Activated CD4-positive, alpha-beta T cell treated with anti-CD3 and anti-CD28 coated beads for 36 hours (primary cell): ENCODE results near the gene PTH1R. TPM values are rescaled to one million over a fixed set of nuclear protein-coding genes. Genes with fewer than 3 reads are reported as not detected.

ENCODE experiments used
- ATAC-seq: fragments of 200-7000 bp; cut with Tn5 transposase; one replicate; pipeline ENCODE4 v1.10.0; 2021; ENCODE audit warnings: mild to moderate bottlenecking, moderate library complexity
- CTCF ChIA-PET: fragments of 350-600 bp; sonication (Branson Sonifier 250); formaldehyde crosslinking; loops from one replicate; lab custom pipeline; 2021; ENCODE audit warnings: antibody characterized with exemption; lab: Charles Lee
- POLR2A ChIA-PET: fragments of 350-600 bp; sonication (Branson Sonifier 250); formaldehyde crosslinking; loops from one replicate; lab custom pipeline; 2021; ENCODE audit warnings: antibody characterized with exemption, inconsistent platforms; lab: Charles Lee
- DNase-seq: peaks from one replicate; pipeline ENCODE4 v3.0.0-alpha.2; 2020
- H3K27ac Mint-ChIP-seq: one replicate; pipeline ENCODE4 v1.8.0; 2021; ENCODE audit warnings: mixed read lengths
- H3K27me3 Mint-ChIP-seq: one replicate; pipeline ENCODE4 v1.8.0; 2021; ENCODE audit warnings: mixed read lengths
- H3K36me3 Mint-ChIP-seq: one replicate; pipeline ENCODE4 v1.8.0; 2021; ENCODE audit warnings: low read depth, mixed read lengths
- H3K4me1 Mint-ChIP-seq: one replicate; pipeline ENCODE4 v1.8.0; 2021; ENCODE audit warnings: mixed read lengths
- H3K4me3 Mint-ChIP-seq: one replicate; pipeline ENCODE4 v1.8.0; 2021; ENCODE audit warnings: mild to moderate bottlenecking, moderate library complexity, mixed read lengths
- H3K9me3 Mint-ChIP-seq: one replicate; pipeline ENCODE4 v1.8.0; 2021; ENCODE audit warnings: low read depth, mixed read lengths
- intact Hi-C, 2 experiments: fragments of 100-400 bp; cut with DNase I in 1 of 2; cut with micrococcal nuclease in 1 of 2; formaldehyde crosslinking; loops; one replicate each; pipeline versions ENCODE4 v1.14.2 to v1.15.1; 2022 to 2024; cut with DNase I, micrococcal nuclease
- total RNA-seq, 2 experiments: library from RNA; stranded (reverse); gene quantifications; one replicate each; pipeline ENCODE4 v1.2.3, GENCODE V29; 2021

Gene PTH1R
- total RNA-seq, 2 experiments from 2014 or later: not detected

DNA sequence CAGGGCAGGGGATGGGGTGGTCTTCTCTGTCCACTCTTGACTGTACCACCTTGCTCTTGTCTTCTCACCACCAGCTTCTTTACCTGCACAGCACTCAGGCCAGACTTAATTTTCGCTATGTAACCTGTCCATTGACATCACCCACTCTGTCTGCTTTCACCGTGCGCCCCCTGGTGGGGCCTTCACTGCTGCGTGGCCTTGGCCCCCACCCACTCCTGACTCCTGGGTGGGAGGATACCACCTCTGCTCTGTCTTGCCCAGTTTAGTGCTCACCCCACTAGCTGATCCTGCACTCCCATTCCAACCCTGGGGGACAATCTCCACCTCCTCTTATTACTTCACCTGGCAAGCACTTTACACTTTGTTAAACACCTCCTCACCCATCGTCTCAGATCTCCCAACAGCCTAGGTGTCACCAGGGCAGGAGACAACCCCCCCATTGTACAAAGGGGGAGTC, 17.7 kb downstream of the PTH1R start:
- ATAC-seq (peak; percentile 74), DNase-seq (peak; percentile 86)
- H3K4me1 Mint-ChIP-seq: peaks cover 4% of the 10 kb centered on the region
- H3K36me3 Mint-ChIP-seq: no peaks in the 10 kb centered on the region
- H3K4me3 Mint-ChIP-seq: no peak overlapping the region
- H3K9me3 Mint-ChIP-seq: no peaks in the 10 kb centered on the region
- peaks cover 35% of the 10 kb centered on the region for H3K27me3 Mint-ChIP-seq
- ChIA-PET CTCF (interaction anchor here (0.6 to 2.2 kb wide), 14 partner anchors 9 to 1634 kb away, joined by 3 to 12 read pairs (median 4); no protein-coding TSS in a partner anchor), POLR2A (no interaction called here)
- intact Hi-C loops: loop anchor here (1.0 kb wide), 3 partner anchors 29 to 190 kb away; no protein-coding TSS in a partner anchor
- H3K27ac Mint-ChIP-seq: no peak overlapping the region

DNA sequence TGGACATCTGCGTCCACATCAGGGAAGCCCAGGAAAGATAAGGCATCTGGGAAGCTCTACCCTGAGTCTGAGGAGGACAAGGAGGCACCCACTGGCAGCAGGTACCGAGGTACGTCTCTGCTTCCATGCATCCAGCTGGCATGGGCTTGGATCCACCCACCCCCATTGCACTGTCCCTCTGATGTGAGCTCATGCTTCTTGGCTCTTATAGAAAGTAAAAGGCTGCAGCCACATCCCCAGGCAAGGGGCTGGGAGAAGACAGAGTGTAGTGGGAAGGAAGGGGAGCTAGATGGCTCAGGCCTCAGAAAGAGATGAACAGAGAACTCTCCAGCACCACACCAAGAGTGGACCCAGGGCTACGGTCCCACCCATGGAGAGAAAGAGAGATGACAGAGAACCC, 18.2 kb downstream of the PTH1R start:
- intact Hi-C loops: loop anchor here (1.0 kb wide), 3 partner anchors 29 to 190 kb away; no protein-coding TSS in a partner anchor
- H3K27me3 Mint-ChIP-seq: peaks cover 33% of the 10 kb centered on the region
- H3K4me1 Mint-ChIP-seq: peaks cover 4% of the 10 kb centered on the region
- no peak overlapping the region for H3K27ac Mint-ChIP-seq
- ATAC-seq (no peak), DNase-seq (no peak)
- no peaks in the 10 kb centered on the region for H3K36me3 Mint-ChIP-seq
- POLR2A ChIA-PET: no interaction called here
- H3K4me3 Mint-ChIP-seq: no peak overlapping the region
- CTCF ChIA-PET: interaction anchor here (0.6 to 2.2 kb wide), 10 partner anchors 11 to 1635 kb away, joined by 3 to 12 read pairs (median 4); no protein-coding TSS in a partner anchor
- H3K9me3 Mint-ChIP-seq: no peaks in the 10 kb centered on the region

DNA sequence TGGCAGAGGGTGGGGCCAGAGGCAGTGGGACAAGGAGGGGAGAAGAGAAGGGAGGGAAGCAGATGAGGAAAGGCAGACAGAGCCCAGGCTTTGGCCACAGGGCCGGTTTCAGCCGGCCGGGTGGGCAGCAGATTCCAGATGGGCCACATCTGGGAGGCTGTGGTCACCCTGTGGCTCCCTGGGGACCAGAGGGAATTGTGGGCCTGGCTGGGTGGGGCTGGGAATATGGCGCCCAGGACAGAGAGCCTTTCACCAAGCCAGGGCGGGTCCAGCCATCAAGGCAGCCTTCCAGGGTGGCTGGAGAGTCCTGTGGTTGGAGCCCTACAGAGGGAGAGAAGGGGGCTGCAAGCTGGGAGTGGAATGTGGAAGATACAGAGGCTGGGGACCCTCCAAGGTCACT, 18.9 kb downstream of the PTH1R start:
- Mint-ChIP-seq H3K4me1 (peaks cover 4% of the 10 kb centered on the region), H3K9me3 (no peaks in the 10 kb centered on the region), H3K27me3 (peaks cover 26% of the 10 kb centered on the region), H3K4me3 (no peak overlapping the region), H3K27ac (no peak overlapping the region), H3K36me3 (no peaks in the 10 kb centered on the region)
- ChIA-PET CTCF (interaction anchor here (0.7 to 2.2 kb wide), 7 partner anchors 13 to 407 kb away, joined by 3 to 12 read pairs (median 4); no protein-coding TSS in a partner anchor), POLR2A (no interaction called here)
- no peak for DNase-seq
- no peak for ATAC-seq
- intact Hi-C loops: no loop called here

GRCh38 chr3:46897031-46897430, 19.5 kb downstream of the PTH1R start:
- ATAC-seq (no peak), DNase-seq (no peak)
- Mint-ChIP-seq H3K4me1 (peaks cover 4% of the 10 kb centered on the region), H3K36me3 (no peaks in the 10 kb centered on the region), H3K9me3 (no peaks in the 10 kb centered on the region), H3K4me3 (no peak overlapping the region), H3K27ac (no peak overlapping the region), H3K27me3 (peaks cover 20% of the 10 kb centered on the region)
- ChIA-PET POLR2A (no interaction called here), CTCF (interaction anchor here (1.0 kb wide), 1 partner anchor 195 kb away, joined by 3 read pairs; no protein-coding TSS in a partner anchor)
- intact Hi-C loops: no loop called here

- ATAC-seq: no peak
- POLR2A ChIA-PET: interaction anchor here (0.7 kb wide), 1 partner anchor 227 kb away, joined by 3 read pairs; no protein-coding TSS in a partner anchor
Measured at GRCh38 chr3:46897829-46898320, 20.4 kb downstream of the PTH1R start.

DNA sequence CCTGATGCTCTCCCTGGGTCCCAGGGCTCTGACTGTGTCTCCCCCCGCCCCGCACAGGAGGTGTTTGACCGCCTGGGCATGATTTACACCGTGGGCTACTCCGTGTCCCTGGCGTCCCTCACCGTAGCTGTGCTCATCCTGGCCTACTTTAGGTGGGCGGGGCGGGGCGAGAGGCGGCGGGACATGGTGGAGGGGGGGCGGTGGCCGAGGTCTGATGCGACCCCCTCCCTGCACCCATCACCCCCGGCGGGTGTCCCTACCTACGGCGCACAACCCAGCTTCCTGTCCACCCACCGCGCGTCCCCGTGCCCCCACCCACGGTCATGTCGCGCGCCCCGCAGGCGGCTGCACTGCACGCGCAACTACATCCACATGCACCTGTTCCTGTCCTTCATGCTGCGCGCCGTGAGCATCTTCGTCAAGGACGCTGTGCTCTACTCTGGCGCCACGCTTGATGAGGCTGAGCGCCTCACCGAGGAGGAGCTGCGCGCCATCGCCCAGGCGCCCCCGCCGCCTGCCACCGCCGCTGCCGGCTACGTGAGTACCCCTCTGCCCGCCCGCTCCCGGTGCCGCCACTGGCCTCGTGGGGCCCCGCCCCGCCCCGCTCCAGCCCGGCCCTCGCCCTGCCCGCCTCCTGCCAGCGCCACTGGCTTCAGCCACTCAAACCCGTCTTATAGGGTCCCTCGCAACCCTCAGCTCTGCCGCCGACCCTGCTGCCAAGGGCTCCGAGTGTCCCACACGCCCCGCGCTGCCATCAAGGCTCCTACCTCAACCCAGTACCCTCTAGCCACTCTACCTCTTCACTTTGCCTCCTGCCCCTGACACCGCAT, 21.0 kb downstream of the PTH1R start:
- POLR2A ChIA-PET: interaction anchor here (0.7 kb wide), 1 partner anchor 228 kb away, joined by 3 read pairs; no protein-coding TSS in a partner anchor
- Mint-ChIP-seq H3K4me3 (no peak overlapping the region), H3K36me3 (no peaks in the 10 kb centered on the region), H3K4me1 (peaks cover 2% of the 10 kb centered on the region), H3K27me3 (peaks cover 16% of the 10 kb centered on the region), H3K27ac (no peak overlapping the region), H3K9me3 (no peaks in the 10 kb centered on the region)
- intact Hi-C loops: no loop called here
- CTCF ChIA-PET: no interaction called here
- DNase-seq (no peak), ATAC-seq (peak; percentile 22)

More at GRCh38 chr3:46897829-46898320, 20.4 kb downstream of the PTH1R start:
- Mint-ChIP-seq H3K4me3 (no peak overlapping the region), H3K27ac (no peak overlapping the region), H3K9me3 (no peaks in the 10 kb centered on the region), H3K36me3 (no peaks in the 10 kb centered on the region), H3K4me1 (peaks cover 2% of the 10 kb centered on the region), H3K27me3 (peaks cover 16% of the 10 kb centered on the region)
- no peak for DNase-seq
- intact Hi-C loops: no loop called here
- CTCF ChIA-PET: no interaction called here

- intact Hi-C loops: no loop called here
- Mint-ChIP-seq H3K27ac (no peak overlapping the region), H3K4me1 (peaks cover 2% of the 10 kb centered on the region), H3K27me3 (peaks cover 12% of the 10 kb centered on the region), H3K9me3 (no peaks in the 10 kb centered on the region), H3K36me3 (no peaks in the 10 kb centered on the region), H3K4me3 (no peak overlapping the region)
- ATAC-seq (no peak), DNase-seq (no peak)
- ChIA-PET POLR2A (no interaction called here), CTCF (interaction anchor here (0.6 to 1.4 kb wide), 4 partner anchors 10 to 269 kb away, joined by 3 to 5 read pairs (median 4); no protein-coding TSS in a partner anchor)
Measured at GRCh38 chr3:46899151-46900006, 21.9 kb downstream of the PTH1R start.

GRCh38 chr3:46900007-46900292, 22.4 kb downstream of the PTH1R start:
- Mint-ChIP-seq H3K9me3 (no peaks in the 10 kb centered on the region), H3K36me3 (no peaks in the 10 kb centered on the region), H3K4me3 (no peak overlapping the region), H3K27me3 (peaks cover 12% of the 10 kb centered on the region), H3K27ac (no peak overlapping the region), H3K4me1 (peaks cover 2% of the 10 kb centered on the region)
- ChIA-PET POLR2A (no interaction called here), CTCF (interaction anchor here (0.6 to 1.4 kb wide), 4 partner anchors 10 to 269 kb away, joined by 3 to 5 read pairs (median 4); no protein-coding TSS in a partner anchor)
- DNase-seq: no peak
- ATAC-seq: no peak
- intact Hi-C loops: no loop called here

DNA sequence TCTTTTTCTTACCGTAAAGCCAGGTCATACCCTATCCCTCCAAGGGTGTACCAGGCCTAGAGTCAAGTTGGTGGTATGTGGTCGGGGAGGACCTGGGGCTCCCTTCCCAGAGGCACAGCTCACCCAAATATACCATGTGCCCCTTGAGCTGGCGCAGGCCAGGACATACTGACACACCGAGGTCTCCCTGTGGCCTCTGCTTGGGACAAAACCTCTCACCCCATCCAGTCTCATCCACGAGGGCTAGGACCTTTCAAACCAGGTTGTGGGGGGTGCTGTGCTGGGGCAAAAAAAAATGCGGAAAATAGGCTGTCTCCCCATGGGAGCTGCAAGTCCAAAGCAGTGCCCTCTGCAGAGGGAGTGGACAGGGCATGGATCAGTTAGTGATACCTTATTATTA, 22.8 kb downstream of the PTH1R start:
- ATAC-seq (no peak), DNase-seq (no peak)
- POLR2A ChIA-PET: no interaction called here
- intact Hi-C loops: no loop called here
- CTCF ChIA-PET: interaction anchor here (0.6 to 1.4 kb wide), 4 partner anchors 9 to 23 kb away, joined by 3 to 5 read pairs (median 3); no protein-coding TSS in a partner anchor
- peaks cover 2% of the 10 kb centered on the region for H3K4me1 Mint-ChIP-seq
- no peaks in the 10 kb centered on the region for H3K9me3 Mint-ChIP-seq
- no peak overlapping the region for H3K27ac Mint-ChIP-seq
- H3K27me3 Mint-ChIP-seq: peaks cover 12% of the 10 kb centered on the region
- H3K4me3 Mint-ChIP-seq: no peak overlapping the region
- no peaks in the 10 kb centered on the region for H3K36me3 Mint-ChIP-seq

DNA sequence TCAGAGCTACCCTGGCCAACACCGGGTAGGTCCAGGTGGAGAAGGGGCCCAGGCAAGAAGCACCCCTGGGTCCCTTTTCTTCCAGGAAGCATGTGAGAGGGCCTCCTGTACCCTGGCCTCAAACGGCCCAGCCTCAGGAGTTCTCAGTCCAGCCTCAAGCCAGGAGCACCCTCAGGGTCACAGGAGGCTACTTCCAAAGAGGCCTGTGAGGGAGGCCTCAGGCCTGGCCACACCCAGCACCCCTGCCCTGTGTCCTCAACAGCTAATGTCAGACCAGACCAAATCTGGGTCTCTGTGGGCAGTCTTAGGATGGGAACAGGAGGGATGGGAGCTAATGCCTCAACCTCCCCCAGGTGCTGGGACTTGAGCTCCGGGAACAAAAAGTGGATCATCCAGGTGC, 23.5 kb downstream of the PTH1R start:
- H3K4me1 Mint-ChIP-seq: peaks cover 2% of the 10 kb centered on the region
- ChIA-PET POLR2A (no interaction called here), CTCF (interaction anchor here (1.1 to 1.4 kb wide), 2 partner anchors 12 to 23 kb away, joined by 3 read pairs; no protein-coding TSS in a partner anchor)
- H3K4me3 Mint-ChIP-seq: no peak overlapping the region
- H3K27me3 Mint-ChIP-seq: peaks cover 11% of the 10 kb centered on the region
- ATAC-seq: no peak
- H3K36me3 Mint-ChIP-seq: no peaks in the 10 kb centered on the region
- intact Hi-C loops: no loop called here
- DNase-seq: no peak
- H3K9me3 Mint-ChIP-seq: no peaks in the 10 kb centered on the region
- H3K27ac Mint-ChIP-seq: no peak overlapping the region
